ENCODE measurements around the gene TMEM88.

TMEM88 gene

DNA sequence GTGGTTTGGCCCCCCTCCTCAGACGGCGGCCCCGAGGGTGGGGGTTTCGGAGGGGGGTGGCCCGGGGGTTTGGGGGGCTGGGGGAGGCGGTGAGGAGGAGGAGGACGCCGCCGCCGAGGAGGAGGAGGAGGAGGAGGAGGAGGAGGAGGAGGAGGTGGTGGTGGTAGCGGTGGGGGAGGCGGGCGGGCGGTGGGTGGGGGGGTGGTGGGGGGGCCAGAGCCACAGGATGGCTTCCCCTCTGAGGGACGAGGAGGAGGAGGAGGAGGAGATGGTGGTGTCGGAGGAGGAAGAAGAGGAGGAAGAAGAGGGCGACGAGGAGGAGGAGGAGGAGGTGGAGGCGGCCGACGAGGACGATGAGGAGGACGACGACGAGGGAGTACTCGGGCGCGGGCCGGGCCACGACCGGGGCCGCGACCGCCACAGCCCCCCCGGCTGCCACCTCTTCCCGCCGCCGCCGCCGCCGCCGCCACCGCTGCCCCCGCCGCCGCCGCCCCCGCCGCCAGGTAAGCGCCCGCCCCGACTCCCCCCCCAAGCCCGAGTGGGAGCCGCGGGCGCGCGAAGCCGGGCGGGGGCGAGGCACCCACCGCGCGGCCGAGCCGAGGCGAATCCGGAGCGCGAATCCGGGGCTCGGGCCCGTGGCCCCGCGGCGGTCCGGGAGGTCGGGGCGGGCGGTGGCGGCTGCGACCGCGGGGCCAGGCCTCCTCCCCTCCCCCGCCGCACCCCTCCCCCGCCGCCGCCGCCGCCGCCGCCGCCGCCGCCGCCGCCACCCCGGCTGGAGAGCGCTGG is 29.9 kb downstream of the TMEM88 start:
- DNase-seq: peak in 1 of 56 donors; percentile 44

DNA sequence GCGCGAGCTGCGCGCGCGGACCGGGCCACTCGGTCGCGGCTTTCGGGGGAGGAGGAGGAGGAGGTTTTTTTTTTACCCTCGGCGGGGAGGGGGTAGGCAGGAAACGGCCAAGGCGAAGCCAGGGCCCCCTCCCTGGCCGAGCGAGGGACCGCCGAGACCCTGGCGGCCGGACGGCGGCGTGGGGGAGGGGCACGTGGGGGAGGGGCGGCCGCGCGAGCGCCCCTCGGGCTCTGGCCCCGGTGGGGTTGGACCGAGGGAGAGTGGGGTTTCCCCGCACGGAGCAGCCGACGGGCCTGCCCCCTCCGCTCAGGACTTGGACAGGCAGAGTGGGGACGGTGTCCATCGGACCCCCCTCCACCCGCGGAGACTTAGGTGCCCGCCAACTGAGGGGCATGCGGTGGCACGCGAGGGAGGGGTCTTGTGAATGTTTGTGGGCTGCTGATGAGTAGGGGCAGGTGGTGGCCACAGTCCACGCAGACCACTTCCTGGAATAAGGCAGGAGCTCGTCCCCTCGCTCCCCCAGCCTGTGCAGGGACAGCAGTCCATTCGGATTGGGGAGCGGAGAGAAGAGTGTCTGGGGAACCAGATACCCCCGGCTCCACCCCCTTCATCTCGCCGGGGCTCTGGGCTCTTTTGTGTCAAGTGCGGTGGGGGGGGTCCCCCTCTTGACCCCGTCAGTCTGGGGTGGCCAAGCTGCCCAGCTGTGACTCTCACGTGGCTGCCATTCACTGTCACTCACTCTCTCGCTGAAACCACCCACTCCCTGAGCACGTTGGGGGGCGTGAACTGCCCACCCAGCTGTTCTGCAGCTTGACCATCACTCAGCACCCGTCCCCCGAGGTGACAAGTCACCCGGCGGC is 30.7 kb downstream of the TMEM88 start:
- DNase-seq: peak in 11 of 56 donors; percentile 4 to 55 (median 24)

- peak in 4 of 56 donors; percentile 14 to 45 (median 24) for DNase-seq
These were observed 31.6 kb downstream of the TMEM88 start for GRCh38 chr17:7886227-7887037.

GRCh38 chr17:7887038-7887481 is 32.2 kb downstream of the TMEM88 start:
- no peak for DNase-seq

DNA sequence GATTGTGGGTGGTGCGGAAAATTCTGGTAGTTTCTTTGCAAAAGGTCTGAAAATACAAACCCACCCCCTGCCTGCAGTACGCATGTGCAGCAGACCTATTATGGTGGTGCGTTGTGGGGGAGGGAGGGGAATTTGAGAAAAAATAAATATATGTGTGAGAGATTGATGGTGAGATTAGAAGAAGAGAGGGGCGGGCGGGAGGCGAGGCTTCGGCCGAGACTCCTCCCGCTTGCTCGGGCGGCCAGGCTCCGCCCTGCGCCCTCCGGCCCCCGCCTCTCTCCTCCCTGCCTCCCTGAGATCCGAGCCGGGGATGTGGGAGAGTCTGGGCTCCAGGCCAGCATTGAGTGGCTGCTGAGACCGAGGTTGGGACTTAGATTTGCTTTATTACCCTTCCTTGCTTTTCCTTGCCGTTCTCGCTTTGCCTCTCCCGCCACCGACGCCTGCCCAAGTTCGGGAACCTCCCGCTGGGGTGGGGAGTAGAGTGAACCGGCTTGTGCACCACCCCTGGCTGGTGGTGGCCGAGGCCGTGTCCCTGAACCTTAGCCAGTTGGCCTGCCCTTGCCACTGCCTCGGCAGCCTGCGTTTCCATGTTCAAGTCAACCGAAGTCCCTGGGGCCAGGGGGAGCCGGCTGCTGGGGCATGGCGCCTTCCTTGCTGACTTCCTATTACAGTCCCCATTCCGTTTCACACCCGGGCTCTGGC is 32.8 kb downstream of the TMEM88 start:
- peak in 55 of 56 donors; percentile 34 to 93 (median 80) for DNase-seq

DNA sequence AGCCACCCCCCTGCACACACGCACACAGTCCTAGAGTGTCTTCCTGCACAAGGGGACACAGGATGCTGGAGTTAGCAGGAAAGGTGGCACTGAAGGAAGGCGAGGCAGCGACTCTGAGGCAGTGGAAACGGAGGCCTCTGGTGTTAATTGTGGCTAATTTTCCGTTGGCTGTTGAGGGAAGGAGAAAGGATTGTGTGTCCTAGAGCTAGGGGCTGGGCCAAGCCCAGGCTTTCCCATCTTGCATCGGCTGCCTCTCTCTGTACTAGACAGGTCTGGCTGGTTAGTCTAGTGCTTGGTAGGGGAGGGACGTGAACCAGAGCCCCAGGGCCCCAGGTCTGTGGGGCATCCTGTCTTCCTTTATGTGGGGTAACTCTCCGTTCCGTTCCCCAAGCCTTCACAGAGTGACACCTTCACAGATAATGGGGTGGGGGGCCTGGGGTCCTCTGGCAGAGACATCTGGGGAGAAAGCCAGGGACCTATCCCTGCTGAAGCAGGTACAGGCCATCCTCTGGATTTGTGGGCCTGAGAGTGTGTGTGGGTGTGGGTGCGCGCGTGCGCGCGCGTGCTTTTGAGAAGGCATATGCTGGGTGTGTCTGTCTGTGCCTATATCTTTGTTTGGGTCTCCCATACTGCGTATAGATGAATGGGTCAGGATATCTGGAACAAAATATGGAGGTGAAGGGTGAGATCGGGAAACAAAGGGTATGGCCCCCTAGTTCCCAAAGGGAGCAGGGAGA is 33.5 kb downstream of the TMEM88 start, which contains the start of gene CHD3:
CHD3 (plus strand) TSS at position 606 of the 737 bp plus-strand sequence. CDS start 212 bp downstream, outside the sequence.
- DNase-seq: peak in 8 of 56 donors; percentile 9 to 40 (median 22)

DNA sequence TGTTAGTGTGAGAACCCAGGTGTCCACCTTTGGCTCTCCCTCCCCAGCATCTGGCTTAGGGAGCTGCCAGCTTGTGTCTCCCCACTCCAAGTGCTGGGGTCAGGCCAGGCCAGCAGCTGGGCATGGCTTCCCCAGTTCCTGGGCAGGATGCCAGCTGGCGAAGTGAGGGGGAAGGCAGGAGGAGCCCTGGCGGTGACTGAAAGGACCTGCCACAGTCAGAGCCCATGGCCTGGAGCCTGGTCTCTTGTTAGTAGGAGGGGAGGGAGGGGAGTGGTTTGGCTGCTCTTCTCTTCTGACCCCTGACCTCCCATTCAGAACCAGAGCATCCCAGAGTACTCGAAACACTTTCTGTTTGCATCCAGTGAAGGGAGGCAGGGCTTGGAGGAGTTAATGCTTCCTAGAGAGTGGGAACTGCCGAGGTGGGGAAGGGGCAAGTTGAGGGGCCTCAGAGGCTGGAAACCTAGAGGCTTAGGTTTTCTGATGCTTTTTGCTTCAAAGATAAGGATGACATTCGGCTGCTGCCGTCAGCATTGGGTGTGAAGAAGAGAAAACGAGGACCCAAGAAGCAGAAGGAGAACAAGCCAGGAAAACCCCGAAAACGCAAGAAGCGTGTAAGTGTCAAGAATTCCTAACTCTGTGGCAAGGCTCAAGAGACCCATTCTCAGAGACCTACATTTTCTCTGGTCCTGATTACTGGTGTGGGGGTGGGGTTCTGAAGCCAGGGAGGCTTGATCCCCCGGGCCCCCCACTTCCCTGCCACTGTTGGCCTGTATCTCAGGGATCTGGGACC is 34.5 kb downstream of the TMEM88 start:
- peak; percentile 50 to 99 (median 93) for DNase-seq

- DNase-seq: no peak
These were observed 38.5 kb downstream of the TMEM88 start for GRCh38 chr17:7893187-7893880.

DNA sequence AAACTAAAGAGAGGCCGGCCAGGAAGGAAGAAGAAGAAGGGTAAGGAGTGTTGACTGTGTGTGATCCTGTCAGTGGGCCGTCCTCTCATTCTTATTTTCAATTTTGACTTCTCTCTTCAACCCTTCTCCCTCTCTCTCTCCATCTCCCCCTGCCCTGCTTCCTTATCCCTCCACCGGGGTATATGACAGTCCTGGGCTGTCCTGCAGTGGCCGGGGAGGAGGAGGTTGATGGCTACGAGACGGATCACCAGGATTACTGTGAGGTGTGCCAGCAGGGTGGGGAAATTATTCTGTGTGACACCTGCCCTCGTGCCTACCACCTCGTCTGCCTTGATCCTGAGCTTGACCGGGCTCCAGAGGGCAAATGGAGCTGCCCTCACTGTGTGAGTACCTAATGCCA is 39.4 kb downstream of the TMEM88 start:
- no peak for DNase-seq

DNA sequence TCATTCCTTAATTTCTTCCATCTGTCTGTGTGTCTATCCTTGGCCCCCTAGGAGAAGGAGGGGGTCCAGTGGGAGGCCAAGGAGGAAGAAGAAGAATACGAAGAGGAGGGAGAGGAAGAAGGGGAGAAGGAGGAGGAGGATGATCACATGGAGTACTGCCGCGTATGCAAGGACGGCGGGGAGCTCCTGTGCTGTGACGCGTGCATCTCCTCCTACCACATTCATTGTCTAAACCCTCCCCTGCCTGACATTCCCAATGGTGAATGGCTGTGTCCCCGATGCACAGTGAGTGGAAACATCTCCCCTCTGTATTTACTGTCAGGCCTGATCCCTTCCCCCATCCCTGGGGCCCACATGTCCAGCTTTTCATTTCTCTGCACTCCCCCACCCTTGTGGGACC is 40.0 kb downstream of the TMEM88 start:
- DNase-seq: peak in 8 of 56 donors; percentile 16 to 49 (median 38)

DNA sequence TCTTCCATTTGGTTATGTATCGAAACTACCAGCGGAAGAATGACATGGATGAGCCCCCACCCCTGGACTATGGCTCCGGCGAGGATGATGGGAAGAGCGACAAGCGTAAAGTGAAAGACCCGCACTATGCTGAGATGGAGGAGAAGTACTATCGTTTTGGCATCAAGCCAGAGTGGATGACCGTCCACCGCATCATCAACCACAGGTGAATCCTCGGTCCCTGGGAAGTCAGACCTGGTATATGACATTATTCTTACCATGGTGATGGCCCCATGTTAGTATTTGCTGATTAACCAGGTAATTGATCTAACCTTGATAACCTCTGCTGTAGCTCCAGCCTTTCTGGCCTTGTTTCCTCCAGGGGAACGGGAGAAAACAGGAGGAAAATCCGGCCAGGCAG is 42.2 kb downstream of the TMEM88 start:
- DNase-seq: no peak

GRCh38 chr17:7897773-7898172 is 42.9 kb downstream of the TMEM88 start:
- peak in 15 of 56 donors; percentile 4 to 50 (median 16) for DNase-seq

- DNase-seq: no peak
These were observed 48.6 kb downstream of the TMEM88 start for GRCh38 chr17:7903154-7904103.

All from nucleus accumbens (tissue), 56 donors.